ENCODE results near the gene WDR18.

- no peak for TF ChIP-seq GATA2 (IDR thresholded peaks at IDR 0.05; ENCODE audit: low read depth, low read length)
- TF ChIP-seq GATA3 (IDR thresholded peaks at IDR 0.05; ENCODE audit: low read depth, low read length), result no peak
Measured at GRCh38 chr19:964116-964520, 20.0 kb upstream of the WDR18 start.

All from SH-SY5Y (cell line).